GM23248 (cell line): ENCODE data around the gene PAX1.

Source experiments
- EZH2 ChIP-seq: fragments of 200-600 bp; sonication (generic); IDR thresholded peaks from 2 replicates; pipeline ENCODE4 v1.6.1; 2018; ENCODE audit warnings: antibody characterized with exemption, mild to moderate bottlenecking; ENCODE audit not compliant: insufficient read depth, poor library complexity, severe bottlenecking
- EZH2phosphoT487 ChIP-seq: fragments of 200-600 bp; sonication (generic); IDR thresholded peaks from 2 replicates; pipeline ENCODE4 v1.6.1; 2018; ENCODE audit warnings: antibody characterized with exemption, moderate library complexity, mild to moderate bottlenecking, low read depth; ENCODE audit not compliant: insufficient read depth

DNA sequence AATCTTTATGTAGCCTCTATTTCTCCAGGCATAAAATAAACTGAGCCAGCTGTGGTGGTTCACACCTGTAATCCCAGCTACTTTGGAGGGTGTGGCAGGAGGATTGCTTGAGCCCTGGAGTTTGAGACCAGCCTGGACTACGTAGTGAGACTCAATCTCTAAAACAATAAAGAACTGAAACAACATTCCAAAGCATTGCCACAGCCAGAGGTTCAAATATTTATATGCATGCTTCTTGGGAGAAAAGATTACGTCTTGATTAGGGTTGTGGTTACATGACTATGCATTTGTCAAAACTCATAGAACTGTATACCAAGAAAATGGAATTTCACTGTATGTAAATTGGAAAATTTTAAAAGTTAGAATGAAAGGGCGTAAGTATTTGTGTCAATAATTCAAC lies 27.7 kb upstream of the PAX1 start:
- TF ChIP-seq EZH2 (no peak), EZH2phosphoT487 (no peak)
